ENCODE data around the gene TOP3B.

The TOP3B gene

DNA sequence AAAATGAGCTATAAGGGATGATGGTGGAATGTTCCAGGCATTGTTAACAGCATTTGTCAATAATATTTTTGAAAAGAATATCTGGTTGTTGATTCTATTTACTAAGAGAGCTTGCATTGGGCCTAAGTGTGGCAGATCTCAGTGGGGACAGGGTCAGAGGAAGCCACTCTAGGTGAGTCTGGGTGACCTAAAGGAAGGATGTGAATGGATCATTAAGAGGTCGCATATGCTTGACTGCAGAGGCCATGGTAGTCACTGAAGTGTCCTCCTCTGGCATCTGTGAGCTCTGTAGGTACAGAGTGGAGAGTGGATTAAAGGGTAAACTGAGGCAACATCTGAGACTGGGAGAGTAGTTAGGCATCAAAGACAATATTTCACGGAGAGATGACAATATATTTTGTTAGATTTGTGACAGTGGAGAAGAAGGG is 37.9 kb upstream of the TOP3B start:
- H3K4me2 ChIP-seq (ENCODE audit: low read length, poor library complexity, severe bottlenecking): no peak overlapping the region
- H3K4me3 ChIP-seq (ENCODE audit: insufficient read depth in 1 of 2, low read depth in 1 of 2, low read length in 2 of 2): no peak overlapping the region
- peaks cover 3 to 10% of the 10 kb centered on the region in 2 experiments for H3K27me3 ChIP-seq (ENCODE audit: control insufficient read depth in 1 of 2, insufficient read depth in 1 of 2, low read length in 2 of 2)
- no peaks in the 10 kb centered on the region for H3K36me3 ChIP-seq (ENCODE audit: control insufficient read depth in 1 of 2, insufficient read depth in 2 of 2, low read depth in 1 of 2, low read length in 2 of 2)
- no peak overlapping the region for H3K9ac ChIP-seq (ENCODE audit: low read length)
- H2BK12ac ChIP-seq (ENCODE audit: low read length in 2 of 2): no peak overlapping the region
- no peak overlapping the region for H2AK5ac ChIP-seq (ENCODE audit: low read length, severe bottlenecking)
- no peaks in the 10 kb centered on the region for H3K9me3 ChIP-seq (ENCODE audit: control insufficient read depth, low read length)
- no peak overlapping the region for H3K14ac ChIP-seq (ENCODE audit: low read length in 2 of 2)
- H4K8ac ChIP-seq (ENCODE audit: low read length): no peak overlapping the region
- H2BK15ac ChIP-seq (ENCODE audit: low read depth, poor library complexity, severe bottlenecking): no peak overlapping the region
- WGBS: 77% methylated on average over 2 of the region's 2 CpGs
- no peak overlapping the region for H4K91ac ChIP-seq (ENCODE audit: low read length)
- H3K4me1 ChIP-seq (ENCODE audit: control insufficient read depth, insufficient read depth, low read depth, low read length): no peaks in the 10 kb centered on the region
- H3K79me1 ChIP-seq (replicated peaks; ENCODE audit: low read length, poor library complexity, severe bottlenecking): no peaks in the 10 kb centered on the region
- no peak overlapping the region for H2BK120ac ChIP-seq (ENCODE audit: low read depth, low read length)
- H3K18ac ChIP-seq (ENCODE audit: low read depth in 1 of 2, low read length in 2 of 2): no peak overlapping the region
- no peak overlapping the region for H3K4ac ChIP-seq (ENCODE audit: low read depth in 1 of 2, low read length in 2 of 2)
- H3K27ac ChIP-seq (ENCODE audit: low read length, poor library complexity, severe bottlenecking): no peak overlapping the region
- H2BK5ac ChIP-seq (ENCODE audit: low read depth, low read length, poor library complexity, severe bottlenecking): no peak overlapping the region
- DNase-seq: no peak
- H3K23ac ChIP-seq (ENCODE audit: low read length in 2 of 2): no peak overlapping the region
- no peak overlapping the region for H2AFZ ChIP-seq (ENCODE audit: low read depth, low read length)

DNA sequence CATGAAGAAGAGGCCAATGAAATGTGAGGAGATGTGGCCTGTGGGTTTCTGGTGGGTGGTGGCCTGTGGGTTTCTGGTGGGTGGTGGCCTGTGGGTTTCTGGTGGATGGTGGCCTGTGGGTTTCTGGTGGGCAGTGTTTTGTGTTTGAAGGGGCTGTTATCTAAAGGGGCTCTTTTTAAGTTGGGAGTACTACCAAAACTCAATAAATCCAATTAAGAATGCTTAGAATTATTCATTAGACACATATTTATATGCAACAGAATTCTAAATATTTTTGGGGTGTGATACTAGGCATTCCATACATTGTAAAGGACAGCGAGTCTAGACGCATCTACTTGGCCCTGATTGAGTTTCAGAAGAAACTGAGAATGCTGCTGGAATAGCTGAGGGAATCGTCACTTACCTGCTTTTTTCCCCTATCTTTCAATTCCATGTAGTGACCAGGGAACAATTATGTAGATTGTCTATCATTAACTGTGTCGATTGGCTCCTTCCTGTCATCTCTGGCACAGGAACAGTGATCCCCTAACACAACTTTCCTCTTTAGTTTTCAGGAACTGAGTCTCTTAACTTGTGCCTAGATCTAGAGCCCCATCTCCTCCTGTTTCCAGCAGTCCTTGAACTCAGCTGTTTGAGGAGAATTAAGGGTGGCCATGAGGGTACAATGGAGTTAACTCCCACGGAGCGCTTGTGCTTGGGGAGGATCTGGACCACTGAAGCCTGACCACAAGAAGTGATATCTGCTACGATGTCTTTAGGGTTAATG is 37.3 kb upstream of the TOP3B start:
- no peak for DNase-seq
- Histone ChIP-seq H3K36me3 (ENCODE audit: control insufficient read depth in 1 of 2, insufficient read depth in 2 of 2, low read depth in 1 of 2, low read length in 2 of 2) (no peaks in the 10 kb centered on the region), H2BK120ac (ENCODE audit: low read depth, low read length) (no peak overlapping the region), H3K9ac (ENCODE audit: low read length) (no peak overlapping the region), H4K8ac (ENCODE audit: low read length) (no peak overlapping the region), H3K9me3 (ENCODE audit: control insufficient read depth, low read length) (no peaks in the 10 kb centered on the region), H3K14ac (ENCODE audit: low read length in 2 of 2) (no peak overlapping the region), H2BK15ac (ENCODE audit: low read depth, poor library complexity, severe bottlenecking) (no peak overlapping the region), H4K91ac (ENCODE audit: low read length) (no peak overlapping the region), H3K18ac (ENCODE audit: low read depth in 1 of 2, low read length in 2 of 2) (no peak overlapping the region), H2BK5ac (ENCODE audit: low read depth, low read length, poor library complexity, severe bottlenecking) (no peak overlapping the region), H3K4me2 (ENCODE audit: low read length, poor library complexity, severe bottlenecking) (no peak overlapping the region), H2AFZ (ENCODE audit: low read depth, low read length) (no peak overlapping the region), H3K23ac (ENCODE audit: low read length in 2 of 2) (no peak overlapping the region), H2AK5ac (ENCODE audit: low read length, severe bottlenecking) (no peak overlapping the region), H3K79me1 (replicated peaks; ENCODE audit: low read length, poor library complexity, severe bottlenecking) (no peaks in the 10 kb centered on the region), H3K27me3 (ENCODE audit: control insufficient read depth in 1 of 2, insufficient read depth in 1 of 2, low read length in 2 of 2) (peaks cover 3 to 10% of the 10 kb centered on the region in 2 experiments), H3K27ac (ENCODE audit: low read length, poor library complexity, severe bottlenecking) (no peak overlapping the region), H3K4ac (ENCODE audit: low read depth in 1 of 2, low read length in 2 of 2) (no peak overlapping the region), H2BK12ac (ENCODE audit: low read length in 2 of 2) (no peak overlapping the region), H3K4me3 (ENCODE audit: insufficient read depth in 1 of 2, low read depth in 1 of 2, low read length in 2 of 2) (no peak overlapping the region), H3K4me1 (ENCODE audit: control insufficient read depth, insufficient read depth, low read depth, low read length) (no peaks in the 10 kb centered on the region)
- 91% methylated on average over 7 of the region's 7 CpGs for whole genome bisulfite sequencing

- H3K9me3 ChIP-seq (ENCODE audit: control insufficient read depth, low read length): no peaks in the 10 kb centered on the region
- H4K8ac ChIP-seq (ENCODE audit: low read length): no peak overlapping the region
- H3K18ac ChIP-seq (ENCODE audit: low read depth in 1 of 2, low read length in 2 of 2): no peak overlapping the region
- H3K14ac ChIP-seq (ENCODE audit: low read length in 2 of 2): no peak overlapping the region
- H3K4ac ChIP-seq (ENCODE audit: low read depth in 1 of 2, low read length in 2 of 2): no peak overlapping the region
- no peaks in the 10 kb centered on the region for H3K79me1 ChIP-seq (replicated peaks; ENCODE audit: low read length, poor library complexity, severe bottlenecking)
- H2BK120ac ChIP-seq (ENCODE audit: low read depth, low read length): no peak overlapping the region
- H3K36me3 ChIP-seq (ENCODE audit: control insufficient read depth in 1 of 2, insufficient read depth in 2 of 2, low read depth in 1 of 2, low read length in 2 of 2): no peaks in the 10 kb centered on the region
- no peak for DNase-seq
- no peak overlapping the region for H2BK12ac ChIP-seq (ENCODE audit: low read length in 2 of 2)
- no peak overlapping the region for H3K23ac ChIP-seq (ENCODE audit: low read length in 2 of 2)
- no peak overlapping the region for H3K27ac ChIP-seq (ENCODE audit: low read length, poor library complexity, severe bottlenecking)
- no peak overlapping the region for H3K9ac ChIP-seq (ENCODE audit: low read length)
- no peak overlapping the region for H3K4me2 ChIP-seq (ENCODE audit: low read length, poor library complexity, severe bottlenecking)
- no peak overlapping the region for H2BK15ac ChIP-seq (ENCODE audit: low read depth, poor library complexity, severe bottlenecking)
- peaks cover 3 to 10% of the 10 kb centered on the region in 2 experiments for H3K27me3 ChIP-seq (ENCODE audit: control insufficient read depth in 1 of 2, insufficient read depth in 1 of 2, low read length in 2 of 2)
- no peak overlapping the region for H2AK5ac ChIP-seq (ENCODE audit: low read length, severe bottlenecking)
- H3K4me3 ChIP-seq (ENCODE audit: insufficient read depth in 1 of 2, low read depth in 1 of 2, low read length in 2 of 2): no peak overlapping the region
- H4K91ac ChIP-seq (ENCODE audit: low read length): no peak overlapping the region
- no peaks in the 10 kb centered on the region for H3K4me1 ChIP-seq (ENCODE audit: control insufficient read depth, insufficient read depth, low read depth, low read length)
- H2AFZ ChIP-seq (ENCODE audit: low read depth, low read length): no peak overlapping the region
- WGBS: 87% methylated on average over 10 of the region's 10 CpGs
- no peak overlapping the region for H2BK5ac ChIP-seq (ENCODE audit: low read depth, low read length, poor library complexity, severe bottlenecking)
Observed at GRCh38 chr22:22018825-22019658, 36.5 kb upstream of the TOP3B start.

DNA sequence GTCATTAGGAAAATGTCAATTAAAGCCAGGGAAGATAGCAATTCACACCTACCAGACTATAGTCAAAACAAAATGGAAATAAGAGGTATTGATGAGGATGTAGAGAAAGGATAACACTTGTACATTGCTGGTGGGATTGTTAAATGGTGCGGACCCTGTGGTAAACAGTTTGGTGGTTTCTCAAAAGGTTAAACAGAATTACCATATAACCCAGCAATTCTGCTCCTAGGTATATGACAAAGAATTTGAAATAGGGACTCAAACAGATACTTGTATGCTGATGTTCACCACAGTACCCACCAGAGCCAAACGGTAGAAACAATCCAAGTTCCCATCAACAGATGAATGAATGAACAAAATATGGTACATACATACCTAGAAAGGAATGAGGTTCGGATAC is 33.0 kb upstream of the TOP3B start:
- no peak overlapping the region for H3K14ac ChIP-seq (ENCODE audit: low read length in 2 of 2)
- H2BK12ac ChIP-seq (ENCODE audit: low read length in 2 of 2): no peak overlapping the region
- H2AK5ac ChIP-seq (ENCODE audit: low read length, severe bottlenecking): no peak overlapping the region
- H3K9ac ChIP-seq (ENCODE audit: low read length): no peak overlapping the region
- H2BK5ac ChIP-seq (ENCODE audit: low read depth, low read length, poor library complexity, severe bottlenecking): no peak overlapping the region
- WGBS: 72% methylated on average over 1 of the region's 3 CpGs
- H3K36me3 ChIP-seq (ENCODE audit: control insufficient read depth in 1 of 2, insufficient read depth in 2 of 2, low read depth in 1 of 2, low read length in 2 of 2): no peaks in the 10 kb centered on the region
- no peak overlapping the region for H3K4me3 ChIP-seq (ENCODE audit: insufficient read depth in 1 of 2, low read depth in 1 of 2, low read length in 2 of 2)
- no peak for DNase-seq
- H3K23ac ChIP-seq (ENCODE audit: low read length in 2 of 2): no peak overlapping the region
- no peak overlapping the region for H3K4ac ChIP-seq (ENCODE audit: low read depth in 1 of 2, low read length in 2 of 2)
- H3K4me1 ChIP-seq (ENCODE audit: control insufficient read depth, insufficient read depth, low read depth, low read length): no peaks in the 10 kb centered on the region
- no peak overlapping the region for H2BK120ac ChIP-seq (ENCODE audit: low read depth, low read length)
- peaks cover 0 to 15% of the 10 kb centered on the region in 2 experiments for H3K27me3 ChIP-seq (ENCODE audit: control insufficient read depth in 1 of 2, insufficient read depth in 1 of 2, low read length in 2 of 2)
- no peak overlapping the region for H3K27ac ChIP-seq (ENCODE audit: low read length, poor library complexity, severe bottlenecking)
- no peak overlapping the region for H2BK15ac ChIP-seq (ENCODE audit: low read depth, poor library complexity, severe bottlenecking)
- H3K79me1 ChIP-seq (replicated peaks; ENCODE audit: low read length, poor library complexity, severe bottlenecking): no peaks in the 10 kb centered on the region
- H2AFZ ChIP-seq (ENCODE audit: low read depth, low read length): no peak overlapping the region
- no peak overlapping the region for H4K8ac ChIP-seq (ENCODE audit: low read length)
- no peak overlapping the region for H3K4me2 ChIP-seq (ENCODE audit: low read length, poor library complexity, severe bottlenecking)
- H4K91ac ChIP-seq (ENCODE audit: low read length): no peak overlapping the region
- no peaks in the 10 kb centered on the region for H3K9me3 ChIP-seq (ENCODE audit: control insufficient read depth, low read length)
- H3K18ac ChIP-seq (ENCODE audit: low read depth in 1 of 2, low read length in 2 of 2): no peak overlapping the region

Data from mesenchymal stem cell (in vitro differentiated cells and primary cell).